Adrenal gland (tissue), 5 donors: ENCODE results near the gene ATP6V1G1.

Experiments used
- CTCF ChIP-seq, 6 experiments: fragments of 450-650 bp in 4 of 6; fragments of 200-600 bp in 2 of 6; sonication (generic) in 1 of 6; IDR thresholded peaks; 1 replicate in 5 of 6; 2 replicates in 1 of 6; pipeline versions ENCODE4 v1.5.1 to v1.8.0; 2016 to 2021; ENCODE audit warnings: antibody characterized with exemption in 6 of 6, mild to moderate bottlenecking in 2 of 6, moderate library complexity in 1 of 6
- POLR2A ChIP-seq, 2 donors: fragments of 450-650 bp; IDR thresholded peaks; one replicate each; pipeline ENCODE4 v1.6.1; 2017; ENCODE audit warnings: antibody characterized with exemption in 2 of 2, mild to moderate bottlenecking in 2 of 2, moderate library complexity in 1 of 2
- donor health status: DM: no; HTN: no; CAD: no.

GRCh38 chr9:114538241-114538640 is 49.3 kb upstream of the ATP6V1G1 start:
- TF ChIP-seq CTCF (IDR thresholded peaks at IDR 0.05) (no peak), POLR2A (IDR thresholded peaks at IDR 0.05) (no peak)
